Ectodermal cell (in vitro differentiated cells): Measurements from ENCODE around the gene GDI2.
A peak's percentile ranks its signal among the peaks of the same experiment; 100 is the strongest.
"Not testable (repeated sequence)": the region's sequence is repeated elsewhere in the genome, so short reads cannot be mapped to it uniquely, and the experiment has no call there.

Experiments
- H3K27ac ChIP-seq: 2 replicates; pipeline ENCODE4 v1.7.0; 2013; ENCODE audit warnings: mild to moderate bottlenecking, low read depth, low read length; ENCODE audit not compliant: insufficient read depth, poor library complexity, severe bottlenecking
- H3K27me3 ChIP-seq: 2 replicates; pipeline ENCODE4 v1.7.0; 2013; ENCODE audit warnings: mild to moderate bottlenecking, low read length; ENCODE audit not compliant: insufficient read depth, control insufficient read depth, poor library complexity, severe bottlenecking
- H3K36me3 ChIP-seq: one replicate; pipeline ENCODE4 v1.7.0; 2013; ENCODE audit warnings: low read length; ENCODE audit not compliant: control insufficient read depth, insufficient read depth
- H3K4me1 ChIP-seq: one replicate; pipeline ENCODE4 v1.7.0; 2013; ENCODE audit warnings: low read length; ENCODE audit not compliant: control insufficient read depth, insufficient read depth
- H3K4me3 ChIP-seq: 2 replicates; pipeline ENCODE4 v1.7.0; 2013; ENCODE audit warnings: low read depth, low read length, control low read depth; ENCODE audit not compliant: insufficient read depth
- H3K9me3 ChIP-seq: 2 replicates; pipeline ENCODE4 v1.7.0; 2013; ENCODE audit warnings: mild to moderate bottlenecking, low read length, moderate library complexity; ENCODE audit not compliant: control insufficient read depth
- WGBS, 2 experiments: methylation state at CpG; one replicate each; pipeline ENCODE4 v1.1.7; 2013; ENCODE audit warnings: missing lambda C conversion rate in 2 of 2; 5-methylcytosine and 5-hydroxymethylcytosine counted together

GDI2 gene

DNA sequence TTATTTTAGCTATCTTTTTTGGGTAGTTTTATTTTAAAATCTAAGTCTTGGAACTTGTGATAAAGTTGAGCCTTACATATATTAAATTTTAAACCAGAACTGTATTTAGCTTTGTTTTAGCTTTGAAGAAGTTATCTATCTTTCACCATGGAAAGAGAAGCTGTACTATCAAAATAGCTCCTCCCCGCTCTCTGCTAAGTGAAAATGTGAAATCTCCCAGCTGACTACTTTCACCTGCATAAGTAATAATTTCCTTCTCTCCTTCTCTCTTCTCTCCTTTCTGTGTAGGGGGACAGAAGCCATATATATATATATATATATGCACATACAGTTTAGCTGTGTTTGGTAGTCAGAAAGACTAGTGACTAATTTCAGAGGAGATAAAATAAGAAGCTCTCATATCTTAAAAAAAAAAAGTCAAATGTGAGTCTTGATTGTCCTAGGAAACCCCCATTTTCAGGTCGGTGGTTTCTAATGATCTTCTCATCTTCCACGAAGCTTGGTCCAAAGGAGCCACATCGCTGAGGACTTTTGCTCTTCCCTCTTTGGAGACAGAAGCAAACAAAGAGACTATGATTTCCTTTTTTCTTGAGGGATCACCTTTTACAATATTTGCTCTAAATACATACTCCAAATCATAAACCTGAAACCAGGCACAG lies 30.6 kb upstream of the GDI2 start:
- Histone ChIP-seq H3K27me3 (no peaks in the 10 kb centered on the region), H3K9me3 (no peaks in the 10 kb centered on the region), H3K27ac (no peak overlapping the region), H3K36me3 (no peaks in the 10 kb centered on the region), H3K4me1 (peaks cover 9% of the 10 kb centered on the region), H3K4me3 (no peak overlapping the region)
- WGBS, 2 experiments = 90 to 91% methylated on average over 4 of the region's 4 CpGs

DNA sequence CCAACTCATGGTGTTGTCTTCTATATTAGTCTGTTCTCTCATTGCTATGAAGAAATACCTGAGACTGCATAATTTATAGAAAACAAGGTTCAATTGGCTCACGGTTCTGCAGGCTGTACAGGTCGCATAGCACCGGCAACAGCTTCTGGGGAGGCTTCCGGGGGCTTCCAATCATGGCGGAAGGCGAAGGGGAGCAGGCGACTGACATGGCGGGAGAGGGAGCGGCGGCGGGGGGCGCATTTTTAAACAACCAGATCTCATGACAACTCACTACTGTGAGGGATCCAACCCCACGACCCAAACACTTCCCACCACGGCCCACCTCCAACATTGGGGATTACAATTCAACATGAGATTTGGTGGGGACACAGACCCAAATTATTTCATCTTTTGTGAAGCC lies 28.7 kb upstream of the GDI2 start:
- H3K36me3 ChIP-seq = no peaks in the 10 kb centered on the region
- WGBS, 2 experiments = 93% methylated on average over 14 of the region's 14 CpGs
- no peaks in the 10 kb centered on the region for H3K27me3 ChIP-seq
- peaks cover 9% of the 10 kb centered on the region for H3K4me1 ChIP-seq
- H3K4me3 ChIP-seq = no peak overlapping the region
- H3K9me3 ChIP-seq = no peaks in the 10 kb centered on the region
- H3K27ac ChIP-seq = no peak overlapping the region

DNA sequence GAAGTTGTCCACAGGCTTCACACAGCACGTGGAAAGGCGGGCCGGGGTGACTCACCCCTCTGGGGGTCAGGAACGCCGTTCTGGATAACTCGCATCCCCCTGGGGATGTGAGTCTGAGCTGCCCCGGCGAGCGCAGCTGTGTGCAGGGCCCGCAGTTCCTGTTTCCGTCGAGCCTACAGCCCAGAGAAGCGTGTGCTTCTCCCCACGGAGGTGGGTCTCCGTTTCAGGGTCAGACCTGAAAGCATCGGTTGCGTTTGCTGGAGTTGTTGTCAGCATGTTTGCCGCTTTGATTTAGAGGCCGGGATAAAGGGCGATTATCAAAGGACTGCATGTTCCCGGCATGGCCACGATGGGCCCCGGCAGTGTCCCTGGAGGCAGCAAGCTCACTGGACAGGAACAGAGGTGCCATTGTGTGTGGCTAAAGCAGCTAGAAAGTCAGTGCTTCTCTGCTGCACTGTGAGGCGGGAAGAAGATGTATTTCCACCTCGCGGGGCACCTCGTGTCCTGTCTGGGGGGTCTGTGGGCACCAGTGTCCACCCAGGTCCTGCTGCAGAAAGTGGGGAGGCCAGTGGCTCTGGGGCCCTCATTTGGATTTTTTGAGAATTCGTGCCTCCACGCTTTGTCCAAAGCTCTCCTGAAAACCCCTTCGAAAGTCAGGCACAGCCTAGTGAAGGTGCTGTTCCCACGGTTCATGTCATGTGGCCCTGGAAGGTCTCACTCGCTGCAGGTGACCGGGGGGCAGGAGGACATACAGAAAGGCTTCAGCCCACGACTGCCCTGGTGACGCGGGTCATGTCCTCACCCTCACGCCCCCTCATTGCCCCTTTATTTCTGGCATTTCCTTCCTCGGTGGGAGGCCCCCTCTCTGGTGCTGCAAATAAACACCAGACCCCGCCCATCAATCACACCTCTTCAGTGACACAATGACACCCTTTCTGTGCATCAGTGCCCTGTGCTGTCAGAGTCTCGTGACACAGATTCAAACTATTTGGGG lies 27.4 kb upstream of the GDI2 start:
- H3K9me3 ChIP-seq = no peaks in the 10 kb centered on the region
- H3K36me3 ChIP-seq = no peaks in the 10 kb centered on the region
- H3K4me1 ChIP-seq = peaks cover 9% of the 10 kb centered on the region
- WGBS, 2 experiments = 68 to 73% methylated on average over 40 of the region's 40 CpGs
- no peaks in the 10 kb centered on the region for H3K27me3 ChIP-seq
- H3K4me3 ChIP-seq = no peak overlapping the region
- peak overlapping the region; percentile 56 for H3K27ac ChIP-seq

DNA sequence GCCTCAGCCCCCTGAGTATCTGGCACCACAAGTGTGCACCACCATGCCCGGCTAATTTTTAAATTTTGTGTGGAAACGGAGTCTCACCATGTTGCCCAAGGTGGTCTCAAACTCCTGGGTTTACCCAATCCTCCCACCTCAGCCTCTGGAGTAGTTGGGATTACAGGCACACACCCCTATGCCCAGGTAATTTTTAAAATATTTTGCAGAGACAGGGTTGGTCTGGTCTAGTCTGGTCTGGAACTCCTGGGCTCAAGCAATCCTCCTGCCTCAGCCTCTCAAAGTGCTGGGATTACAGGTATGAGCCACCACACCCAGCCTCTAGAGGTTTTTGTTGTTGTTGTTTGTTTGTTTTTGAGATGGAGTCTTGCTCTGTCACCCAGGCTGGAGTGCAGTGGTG lies 22.9 kb upstream of the GDI2 start:
- H3K4me3 ChIP-seq, H3K27ac ChIP-seq, H3K9me3 ChIP-seq, H3K36me3 ChIP-seq, H3K27me3 ChIP-seq, H3K4me1 ChIP-seq: not testable (repeated sequence)
- 83 to 90% methylated on average over 2 of the region's 2 CpGs for whole genome bisulfite sequencing, 2 experiments

DNA sequence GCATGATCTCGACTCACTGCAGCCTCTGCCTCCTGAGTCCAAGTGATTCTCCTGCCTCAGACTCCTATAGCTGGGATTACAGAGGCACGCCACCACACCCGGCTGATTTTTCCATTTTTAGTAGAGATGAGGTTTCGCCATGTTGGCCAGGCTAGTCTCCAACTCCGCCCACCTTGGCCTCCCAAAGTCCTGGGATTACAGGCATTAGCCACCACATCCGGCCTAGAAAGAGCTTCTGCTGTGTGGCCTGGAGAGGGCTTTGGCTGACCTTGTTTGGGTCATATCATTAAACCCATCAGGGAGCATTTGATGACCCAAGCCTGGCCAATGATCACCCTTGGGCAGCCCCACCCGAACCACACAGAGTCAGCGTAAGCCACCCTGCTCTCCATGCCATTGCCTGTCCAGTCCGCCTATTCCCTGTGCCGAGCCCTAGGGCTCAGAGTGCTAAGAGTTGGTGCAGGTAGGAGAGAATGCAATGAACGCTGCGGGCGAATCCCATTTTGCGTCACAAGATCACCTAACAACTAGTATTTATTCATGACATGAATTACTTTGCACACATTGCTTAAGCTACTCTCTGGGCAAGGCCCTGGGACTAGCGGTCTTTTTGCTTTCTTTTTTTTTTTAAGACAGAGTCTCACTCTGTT lies 22.3 kb upstream of the GDI2 start:
- H3K27ac ChIP-seq = no peak overlapping the region
- peaks cover 2% of the 10 kb centered on the region for H3K4me1 ChIP-seq
- no peak overlapping the region for H3K4me3 ChIP-seq
- H3K36me3 ChIP-seq = no peaks in the 10 kb centered on the region
- no peaks in the 10 kb centered on the region for H3K27me3 ChIP-seq
- no peaks in the 10 kb centered on the region for H3K9me3 ChIP-seq
- WGBS, 2 experiments = 95 to 96% methylated on average over 15 of the region's 15 CpGs

DNA sequence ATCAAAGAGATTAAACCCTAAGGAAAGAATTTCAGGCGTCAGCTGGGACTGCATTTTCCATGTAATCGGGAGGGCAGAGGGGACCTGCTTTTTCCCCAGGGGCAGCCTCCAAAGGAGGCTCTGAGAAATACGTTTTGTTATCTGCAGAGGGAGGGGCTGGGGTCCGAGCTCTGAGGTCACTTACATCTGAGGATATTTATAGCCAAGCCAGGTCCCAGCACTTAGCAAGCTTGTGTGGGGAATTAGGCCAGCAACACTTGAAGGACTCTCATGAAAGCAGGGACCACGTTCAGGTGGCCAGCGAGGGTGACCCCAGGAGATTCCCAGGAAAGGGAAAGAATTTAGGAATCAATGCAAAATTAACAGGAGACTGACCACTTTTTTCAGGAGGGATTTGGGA lies 20.6 kb upstream of the GDI2 start:
- WGBS, 2 experiments = 84 to 89% methylated on average over 6 of the region's 6 CpGs
- Histone ChIP-seq H3K4me3 (no peak overlapping the region), H3K9me3 (no peaks in the 10 kb centered on the region)

DNA sequence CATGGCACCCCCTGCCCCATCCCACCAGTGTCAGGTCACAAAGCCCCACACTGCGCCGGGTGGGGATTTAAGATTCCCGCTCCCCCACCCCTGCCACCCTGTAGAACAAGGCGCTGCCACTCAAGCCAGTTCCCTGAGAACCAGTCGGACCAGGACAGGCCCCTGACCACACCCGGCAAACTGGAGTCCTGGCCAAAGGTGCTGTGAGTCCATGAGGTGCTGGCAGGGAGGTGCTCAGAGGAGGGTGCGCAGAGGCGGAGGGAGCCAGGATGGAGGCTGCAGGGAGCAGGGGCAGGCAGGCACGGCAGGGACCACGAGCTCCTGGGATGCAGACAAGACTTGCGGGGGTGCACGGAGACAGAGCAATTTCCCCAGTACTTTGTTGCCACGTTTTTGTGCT lies 19.7 kb upstream of the GDI2 start:
- no peak overlapping the region for H3K4me3 ChIP-seq
- WGBS, 2 experiments = 93% methylated on average over 13 of the region's 13 CpGs
- H3K36me3 ChIP-seq = no peaks in the 10 kb centered on the region

More for the DNA sequence above, 20.6 kb upstream of the GDI2 start:
- no peaks in the 10 kb centered on the region for H3K27me3 ChIP-seq
- no peaks in the 10 kb centered on the region for H3K36me3 ChIP-seq
- H3K4me1 ChIP-seq = no peaks in the 10 kb centered on the region
- no peak overlapping the region for H3K27ac ChIP-seq

DNA sequence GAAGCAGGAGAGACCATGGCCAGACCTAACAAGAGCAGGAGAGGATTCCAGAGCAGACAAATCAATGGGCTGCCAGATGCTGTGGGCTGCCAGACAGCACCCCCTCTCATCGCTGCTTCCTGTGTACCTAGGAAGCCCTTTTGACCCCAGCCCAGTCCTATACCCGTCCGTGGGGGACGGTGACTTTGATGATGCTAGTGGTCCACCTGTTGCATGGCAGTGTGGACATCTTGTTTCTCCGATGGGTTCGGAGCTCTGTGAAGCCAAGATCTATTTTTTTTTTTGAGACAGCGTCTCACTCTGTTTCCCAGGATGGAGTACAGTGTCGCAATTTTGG lies 18.2 kb upstream of the GDI2 start:
- Histone ChIP-seq H3K9me3 (no peaks in the 10 kb centered on the region), H3K4me1 (no peaks in the 10 kb centered on the region), H3K27me3 (no peaks in the 10 kb centered on the region), H3K4me3 (no peak overlapping the region), H3K36me3 (no peaks in the 10 kb centered on the region), H3K27ac (no peak overlapping the region)
- WGBS, 2 experiments = 95% methylated on average over 8 of the region's 8 CpGs

More for the DNA sequence above, 19.7 kb upstream of the GDI2 start:
- H3K4me1 ChIP-seq = no peaks in the 10 kb centered on the region
- no peaks in the 10 kb centered on the region for H3K27me3 ChIP-seq
- no peaks in the 10 kb centered on the region for H3K9me3 ChIP-seq
- H3K27ac ChIP-seq = no peak overlapping the region

DNA sequence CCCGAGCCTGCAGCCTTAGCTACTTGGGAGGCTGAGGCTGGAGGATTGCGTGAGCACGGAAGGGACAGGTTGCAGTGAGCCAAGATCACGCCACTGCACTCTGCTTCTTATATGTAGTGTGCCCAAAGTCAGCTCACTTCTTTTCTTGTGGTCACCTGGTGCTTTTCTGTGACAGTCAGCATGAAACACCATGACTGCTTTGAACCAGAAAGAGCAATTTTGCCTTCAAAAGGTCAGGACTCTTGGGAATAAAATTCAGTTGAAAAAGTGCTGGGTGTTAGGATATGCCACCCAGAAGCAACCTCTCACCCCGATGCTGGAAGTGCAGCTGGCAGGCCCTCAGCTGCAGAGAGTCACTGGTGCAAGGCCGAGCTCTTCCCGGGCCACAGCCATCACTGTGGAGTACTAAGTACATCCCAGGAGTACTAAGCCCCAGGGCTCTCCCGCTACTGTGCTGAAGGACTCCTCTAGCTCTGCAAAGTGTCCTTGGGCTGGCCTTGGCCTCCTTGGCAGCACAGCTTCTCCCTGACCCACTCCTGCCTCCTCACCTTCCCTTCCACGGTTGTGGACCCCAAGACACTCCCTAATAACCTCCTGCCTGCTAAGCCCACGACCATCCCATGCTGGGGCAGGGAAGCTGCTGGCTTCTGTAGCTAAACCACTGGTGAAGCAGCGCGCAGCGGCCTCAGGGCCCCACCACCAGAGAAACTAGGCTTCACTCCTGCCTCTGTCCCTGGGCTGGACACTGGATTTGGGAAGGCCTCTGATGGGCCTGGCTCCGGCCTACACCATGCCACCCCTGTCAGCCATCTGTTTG lies 17.6 kb upstream of the GDI2 start:
- no peaks in the 10 kb centered on the region for H3K4me1 ChIP-seq
- no peaks in the 10 kb centered on the region for H3K36me3 ChIP-seq
- H3K27me3 ChIP-seq = no peaks in the 10 kb centered on the region
- H3K27ac ChIP-seq = no peak overlapping the region
- 92 to 93% methylated on average over 14 of the region's 14 CpGs for WGBS, 2 experiments
- no peak overlapping the region for H3K4me3 ChIP-seq
- H3K9me3 ChIP-seq = no peaks in the 10 kb centered on the region
